ENCODE results near the gene BRPF1.

- TF ChIP-seq CTCF (IDR thresholded peaks at IDR 0.05; ENCODE audit: insufficient read depth, low read depth, low read length) = no peak
- TF ChIP-seq EZH2 (IDR thresholded peaks at IDR 0.05; ENCODE audit: insufficient read depth, low read length) = no peak
These were observed 35.9 kb downstream of the BRPF1 start for GRCh38 chr3:9767418-9767817.

Data from astrocyte (in vitro differentiated cells and primary cell).